Keratinocyte (primary cell): ENCODE data around the gene ANKRD23.

Experiments used
- CTCF ChIP-seq, 3 experiments: IDR thresholded peaks in 1 of 3; conservative IDR thresholded peaks in 1 of 3; optimal IDR thresholded peaks in 1 of 3; 2 replicates in 2 of 3; 3 replicates in 1 of 3; pipeline versions ENCODE3 to v1.5.1; 2011; ENCODE audit warnings: low read length in 3 of 3, mild to moderate bottlenecking in 3 of 3, moderate library complexity in 2 of 3, control low read depth in 1 of 3, inconsistent platforms in 1 of 3; ENCODE audit not compliant: insufficient read depth in 2 of 3; ENCODE audit errors: extremely low read depth in 1 of 3
- EZH2 ChIP-seq: IDR thresholded peaks from one replicate; pipeline ENCODE4 v1.6.1; 2012; ENCODE audit warnings: inconsistent platforms, mild to moderate bottlenecking, low read length, moderate library complexity

- TF ChIP-seq CTCF (optimal IDR thresholded peaks at IDR 0.05 in 1 of 3, IDR thresholded peaks at IDR 0.05 in 1 of 3, conservative IDR thresholded peaks at IDR 0.05 in 1 of 3; ENCODE audit: extremely low read depth in 1 of 3, insufficient read depth in 2 of 3, low read length in 3 of 3) (no peak), EZH2 (no peak)
These were observed 25.9 kb downstream of the ANKRD23 start for GRCh38 chr2:96817882-96818281.
